Effector CD4-positive, alpha-beta T cell (primary cell): ENCODE measurements around the gene PCDHGA4.
"Not testable (repeated sequence)": the region's sequence is repeated elsewhere in the genome, so short reads cannot be mapped to it uniquely, and the experiment has no call there.

Experiments
- DNase-seq: peaks from one replicate; pipeline ENCODE4 v3.0.0-alpha.2; 2020

Gene PCDHGA4

GRCh38 chr5:141349917-141350619, 4.8 kb upstream of the PCDHGA4 start, which contains the start of gene PCDHGB1:
Gene PCDHGB1, plus strand, starts transcription at chr5:141350099. Its CDS starts 162 bp downstream, at chr5:141350261.
- DNase-seq, result peak; percentile 16

- no peak for DNase-seq
Observed at GRCh38 chr5:141351591-141351990, 3.2 kb upstream of the PCDHGA4 start.

- no peak for DNase-seq
Observed at GRCh38 chr5:141355641-141356040, 820 bp downstream of the PCDHGA4 start.

GRCh38 chr5:141356133-141356532, 1.3 kb downstream of the PCDHGA4 start:
- no peak for DNase-seq

GRCh38 chr5:141356950-141357349, 2.1 kb downstream of the PCDHGA4 start:
- DNase-seq, result no peak

- DNase-seq, result no peak
Observed at GRCh38 chr5:141359790-141360426, 5.1 kb downstream of the PCDHGA4 start, which contains the start of gene PCDHGB2. Gene PCDHGB2, plus strand, starts transcription at chr5:141359994. Its CDS starts 142 bp downstream, at chr5:141360136.

- no peak for DNase-seq
Observed at GRCh38 chr5:141360685-141361084, 5.9 kb downstream of the PCDHGA4 start.

- DNase-seq, result no peak
Observed at GRCh38 chr5:141362719-141363118, 7.9 kb downstream of the PCDHGA4 start.

- no peak for DNase-seq
Observed at GRCh38 chr5:141363952-141364660, 9.3 kb downstream of the PCDHGA4 start, which contains the start of gene PCDHGA5. Gene PCDHGA5, plus strand, starts transcription at chr5:141364162. Its CDS starts 169 bp downstream, at chr5:141364331.

GRCh38 chr5:141366016-141366896, 11.4 kb downstream of the PCDHGA4 start:
- no peak for DNase-seq

- no peak for DNase-seq
Observed at GRCh38 chr5:141369994-141370848, 15.4 kb downstream of the PCDHGA4 start, which contains the start of gene PCDHGB3. Gene PCDHGB3, plus strand, starts transcription at chr5:141370242. Its CDS starts 153 bp downstream, at chr5:141370395.

GRCh38 chr5:141371572-141372475, 17.0 kb downstream of the PCDHGA4 start:
- no peak for DNase-seq

GRCh38 chr5:141373673-141374317, 19.0 kb downstream of the PCDHGA4 start, which contains the start of gene PCDHGA6:
Gene PCDHGA6, plus strand, starts transcription at chr5:141373891. Its CDS starts 193 bp downstream, at chr5:141374084.
- no peak for DNase-seq

GRCh38 chr5:141374627-141375026, 19.8 kb downstream of the PCDHGA4 start:
- no peak for DNase-seq

- not testable (repeated sequence) for DNase-seq
Observed at GRCh38 chr5:141375444-141376155, 20.8 kb downstream of the PCDHGA4 start.

GRCh38 chr5:141382469-141383294, 27.9 kb downstream of the PCDHGA4 start, which contains the start of gene PCDHGA7:
Gene PCDHGA7, plus strand, starts transcription at chr5:141382742. Its CDS starts 158 bp downstream, at chr5:141382900.
- no peak for DNase-seq

GRCh38 chr5:141383345-141383744, 28.5 kb downstream of the PCDHGA4 start:
- no peak for DNase-seq
